GM12892 (cell line): Measurements from ENCODE around the gene AQP11.

Experiments used
- POLR2A ChIP-seq: IDR thresholded peaks from 2 replicates; pipeline ENCODE4 v1.6.1; 2011; ENCODE audit warnings: low read depth, low read length, control low read depth
- POLR2AphosphoS5 ChIP-seq: IDR thresholded peaks from 2 replicates; pipeline ENCODE4 v1.6.1; 2011; ENCODE audit warnings: low read depth, low read length, control low read depth
- TAF1 ChIP-seq: IDR thresholded peaks from 2 replicates; pipeline ENCODE4 v1.6.1; 2011; ENCODE audit warnings: low read depth, mild to moderate bottlenecking, control low read depth, low read length, borderline replicate concordance

DNA sequence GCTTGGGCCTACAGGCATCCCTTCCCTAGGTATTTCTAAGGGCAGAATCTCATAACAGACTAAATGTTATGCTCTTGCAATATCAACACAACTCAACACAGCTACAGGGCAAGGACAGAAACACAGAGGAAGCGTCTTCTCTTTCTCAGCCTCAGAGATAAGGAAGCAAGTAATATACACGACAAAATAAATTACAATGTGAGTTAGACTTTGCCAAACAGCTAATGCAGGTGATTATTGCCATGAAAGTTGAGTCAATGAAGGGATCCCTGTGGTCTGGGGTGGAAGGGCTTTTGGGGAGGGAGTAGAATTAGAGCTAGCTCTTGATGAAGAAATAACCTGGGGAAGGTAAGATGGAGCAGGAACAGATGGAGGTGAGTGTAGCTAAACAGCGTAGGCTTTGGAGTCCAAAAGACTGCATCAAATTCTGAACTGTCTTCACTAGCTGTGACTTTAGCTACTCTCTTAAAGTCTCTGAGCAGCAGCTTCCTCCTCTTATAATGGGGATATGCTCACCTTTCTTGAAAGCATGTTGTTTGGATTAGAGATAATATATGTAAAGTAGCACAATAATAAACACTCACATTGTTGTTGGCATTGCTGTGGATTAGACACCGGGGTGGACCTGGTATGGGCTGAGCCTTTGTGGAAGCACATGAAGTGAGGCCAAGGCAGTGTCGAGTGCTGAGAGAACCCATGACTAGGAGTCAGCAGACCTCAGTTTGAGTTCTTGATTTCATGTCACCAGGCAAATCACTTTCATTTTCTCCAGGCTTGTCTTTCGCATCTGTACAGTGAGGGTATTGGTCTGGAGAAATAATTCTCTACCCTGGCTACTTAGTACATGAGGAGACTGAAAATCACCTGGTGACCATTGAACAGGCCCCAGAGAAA lies 41.0 kb upstream of the AQP11 start:
- TF ChIP-seq TAF1 (no peak), POLR2AphosphoS5 (no peak), POLR2A (no peak)
